IPS-18c (cell line): ENCODE data around the gene MBOAT1.

Experiments used
- H3K4me3 ChIP-seq: 2 replicates; pipeline ENCODE4 v1.7.0; 2013; ENCODE audit warnings: low read depth, mild to moderate bottlenecking, low read length, moderate library complexity; ENCODE audit not compliant: insufficient read depth
- H3K9me3 ChIP-seq: one replicate; pipeline ENCODE4 v1.6.1; 2013; ENCODE audit warnings: mild to moderate bottlenecking, low read length, moderate library complexity; ENCODE audit not compliant: control insufficient read depth, insufficient read depth

MBOAT1 gene

GRCh38 chr6:20211941-20212391 lies 303 bp downstream of the MBOAT1 start:
- H3K4me3 ChIP-seq: peak overlapping the region; percentile 84
- no peaks in the 10 kb centered on the region for H3K9me3 ChIP-seq

GRCh38 chr6:20211037-20211940 lies 980 bp downstream of the MBOAT1 start:
- H3K9me3 ChIP-seq: no peaks in the 10 kb centered on the region
- H3K4me3 ChIP-seq: peak overlapping the region; percentile 84

GRCh38 chr6:20210158-20210557 lies 2.1 kb downstream of the MBOAT1 start:
- no peak overlapping the region for H3K4me3 ChIP-seq

GRCh38 chr6:20208687-20209378 lies 3.4 kb downstream of the MBOAT1 start:
- Histone ChIP-seq H3K4me3 (no peak overlapping the region), H3K9me3 (no peaks in the 10 kb centered on the region)

More at GRCh38 chr6:20210158-20210557, 2.1 kb downstream of the MBOAT1 start:
- H3K9me3 ChIP-seq: no peaks in the 10 kb centered on the region

- no peaks in the 10 kb centered on the region for H3K9me3 ChIP-seq
Observed at GRCh38 chr6:20207088-20207418, 5.2 kb downstream of the MBOAT1 start.

GRCh38 chr6:20205722-20206161 lies 6.5 kb downstream of the MBOAT1 start:
- H3K4me3 ChIP-seq: peak overlapping the region; percentile 24; the same call in 1 of the 2 replicates
- no peaks in the 10 kb centered on the region for H3K9me3 ChIP-seq

More at GRCh38 chr6:20207088-20207418, 5.2 kb downstream of the MBOAT1 start:
- H3K4me3 ChIP-seq: no peak overlapping the region

GRCh38 chr6:20204512-20204894 lies 7.8 kb downstream of the MBOAT1 start:
- Histone ChIP-seq H3K4me3 (no peak overlapping the region), H3K9me3 (no peaks in the 10 kb centered on the region)

GRCh38 chr6:20203561-20204511 lies 8.4 kb downstream of the MBOAT1 start:
- H3K9me3 ChIP-seq: no peaks in the 10 kb centered on the region
- no peak overlapping the region for H3K4me3 ChIP-seq

GRCh38 chr6:20202699-20203302 lies 9.5 kb downstream of the MBOAT1 start:
- Histone ChIP-seq H3K9me3 (no peaks in the 10 kb centered on the region), H3K4me3 (no peak overlapping the region)

GRCh38 chr6:20202324-20202658 lies 10.0 kb downstream of the MBOAT1 start:
- Histone ChIP-seq H3K9me3 (no peaks in the 10 kb centered on the region), H3K4me3 (no peak overlapping the region)

GRCh38 chr6:20200761-20201630 lies 11.3 kb downstream of the MBOAT1 start:
- H3K9me3 ChIP-seq: no peaks in the 10 kb centered on the region
- no peak overlapping the region for H3K4me3 ChIP-seq

- no peak overlapping the region for H3K4me3 ChIP-seq
Observed at GRCh38 chr6:20198775-20199174, 13.5 kb downstream of the MBOAT1 start.

GRCh38 chr6:20198156-20198774 lies 14.0 kb downstream of the MBOAT1 start:
- H3K4me3 ChIP-seq: no peak overlapping the region
- no peaks in the 10 kb centered on the region for H3K9me3 ChIP-seq

More at GRCh38 chr6:20198775-20199174, 13.5 kb downstream of the MBOAT1 start:
- no peaks in the 10 kb centered on the region for H3K9me3 ChIP-seq

- no peak overlapping the region for H3K4me3 ChIP-seq
- H3K9me3 ChIP-seq: no peaks in the 10 kb centered on the region
Observed at GRCh38 chr6:20197251-20197650, 15.0 kb downstream of the MBOAT1 start.

- H3K9me3 ChIP-seq: no peaks in the 10 kb centered on the region
- no peak overlapping the region for H3K4me3 ChIP-seq
Observed at GRCh38 chr6:20192625-20193024, 19.6 kb downstream of the MBOAT1 start.

GRCh38 chr6:20191992-20192391 lies 20.3 kb downstream of the MBOAT1 start:
- H3K9me3 ChIP-seq: no peaks in the 10 kb centered on the region

More at GRCh38 chr6:20191992-20192391, 20.3 kb downstream of the MBOAT1 start:
- H3K4me3 ChIP-seq: no peak overlapping the region
